ENCODE results near the gene RMRP.

Gene RMRP

GRCh38 chr9:35609001-35609819, 48.6 kb downstream of the RMRP start:
- DNase-seq = no peak

- DNase-seq = no peak
Measured at GRCh38 chr9:35608221-35608620, 49.6 kb downstream of the RMRP start.
